B cell (primary cell): ENCODE results near the gene DUSP1. TPM values are rescaled to one million over a fixed set of nuclear protein-coding genes. Genes with fewer than 3 reads are reported as not detected.
A peak's percentile ranks its signal among the peaks of the same experiment; 100 is the strongest.

Experiments used
- ATAC-seq: fragments of 200-7000 bp; cut with Tn5 transposase; one replicate; pipeline ENCODE4 v1.10.0; 2021; ENCODE audit warnings: low read depth, mild to moderate bottlenecking, moderate number of reproducible peaks, moderate library complexity
- CTCF ChIA-PET: fragments of 350-600 bp; sonication (Branson Sonifier 250); formaldehyde crosslinking; loops from one replicate; lab custom pipeline; 2021; ENCODE audit warnings: antibody characterized with exemption, inconsistent platforms; lab: Charles Lee
- POLR2A ChIA-PET: fragments of 350-600 bp; sonication (Branson Sonifier 250); formaldehyde crosslinking; loops from one replicate; lab custom pipeline; 2021; ENCODE audit warnings: antibody characterized with exemption; lab: Charles Lee
- DNase-seq: peaks from one replicate; pipeline ENCODE4 v3.0.0; 2013
- H2AFZ ChIP-seq: 2 replicates; pipeline ENCODE4 v1.6.1; 2012; ENCODE audit warnings: mild to moderate bottlenecking, low read depth, low read length; ENCODE audit not compliant: insufficient read depth, poor library complexity, severe bottlenecking
- H3K27ac ChIP-seq, 2 donors: 1 replicate in 1 of 2; 2 replicates in 1 of 2; pipeline ENCODE4 v1.5.1; 2012 to 2013; ENCODE audit warnings: low read length in 2 of 2, mild to moderate bottlenecking in 2 of 2, moderate library complexity in 1 of 2
- H3K27me3 ChIP-seq, 4 experiments: fragments of 200-600 bp in 1 of 4; sonication (generic) in 1 of 4; replicated peaks in 1 of 4; 1 replicate in 2 of 4; 2 replicates in 2 of 4; pipeline versions ENCODE4 v1.6.1 to v1.7.0; 2013 to 2016; ENCODE audit warnings: low read length in 3 of 4, mild to moderate bottlenecking in 2 of 4, mixed read lengths in 1 of 4, moderate library complexity in 1 of 4; ENCODE audit not compliant: insufficient read depth in 4 of 4, control insufficient read depth in 3 of 4; ENCODE audit errors: control extremely low read depth in 1 of 4
- H3K36me3 ChIP-seq, 2 experiments: replicated peaks in 1 of 2; 1 replicate in 1 of 2; 2 replicates in 1 of 2; pipeline versions ENCODE4 v1.6.1 to v1.7.1; 2013; ENCODE audit warnings: low read length in 1 of 2; ENCODE audit not compliant: insufficient read depth in 2 of 2, control insufficient read depth in 1 of 2; ENCODE audit errors: control extremely low read depth in 1 of 2, extremely low read depth in 1 of 2
- H3K4me1 ChIP-seq, 2 donors: fragments of 200-600 bp in 1 of 2; sonication (generic) in 1 of 2; 1 replicate in 1 of 2; 2 replicates in 1 of 2; pipeline versions ENCODE4 v1.5.1 to v1.6.1; 2013 to 2017; ENCODE audit warnings: low read length in 2 of 2; ENCODE audit not compliant: control insufficient read depth in 2 of 2, insufficient read depth in 2 of 2
- H3K4me2 ChIP-seq: replicated peaks from 2 replicates; pipeline ENCODE3; 2012; ENCODE audit warnings: mild to moderate bottlenecking, low read depth, low read length; ENCODE audit not compliant: poor library complexity, severe bottlenecking
- H3K4me3 ChIP-seq, 5 experiments: fragments of 200-600 bp in 1 of 5; sonication (generic) in 1 of 5; 1 replicate in 3 of 5; 2 replicates in 2 of 5; pipeline versions ENCODE4 v1.5.1 to v1.7.0; 2011 to 2016; ENCODE audit warnings: low read length in 4 of 5, mild to moderate bottlenecking in 4 of 5, low read depth in 2 of 5, control low read depth in 1 of 5, moderate library complexity in 1 of 5; ENCODE audit not compliant: insufficient read depth in 1 of 5; ENCODE audit errors: control extremely low read depth in 1 of 5, extremely low read depth in 1 of 5
- H3K79me2 ChIP-seq: fragments of 200-600 bp; sonication (generic); one replicate; pipeline ENCODE4 v1.6.0; 2016; ENCODE audit warnings: low read length; ENCODE audit not compliant: control insufficient read depth, insufficient read depth
- H3K9ac ChIP-seq: fragments of 200-600 bp; sonication (generic); 2 replicates; pipeline ENCODE4 v1.6.1; 2017; ENCODE audit warnings: mild to moderate bottlenecking, low read length, moderate library complexity
- H3K9me3 ChIP-seq, 3 donors: one replicate each; pipeline versions ENCODE4 v1.6.1 to v1.7.1; 2013; ENCODE audit warnings: low read length in 2 of 3; ENCODE audit not compliant: control insufficient read depth in 2 of 3, insufficient read depth in 1 of 3; ENCODE audit errors: control extremely low read depth in 1 of 3
- H4K20me1 ChIP-seq: 2 replicates; pipeline ENCODE4 v1.6.0; 2012; ENCODE audit warnings: mild to moderate bottlenecking, low read length; ENCODE audit not compliant: insufficient read depth, control insufficient read depth, poor library complexity, severe bottlenecking
- H3K27ac Mint-ChIP-seq: one replicate; pipeline ENCODE4 v1.8.0; 2021; ENCODE audit warnings: mixed read lengths
- H3K27me3 Mint-ChIP-seq: one replicate; pipeline ENCODE4 v1.8.0; 2021; ENCODE audit warnings: mixed read lengths
- H3K4me1 Mint-ChIP-seq: one replicate; pipeline ENCODE4 v1.8.0; 2021; ENCODE audit warnings: mixed read lengths
- H3K4me3 Mint-ChIP-seq: one replicate; pipeline ENCODE4 v1.8.0; 2021; ENCODE audit warnings: mixed read lengths
- H3K9me3 Mint-ChIP-seq: one replicate; pipeline ENCODE4 v1.8.0; 2022; ENCODE audit warnings: mixed read lengths; ENCODE audit not compliant: insufficient read depth
- CTCF ChIP-seq: fragments of 200-600 bp; IDR thresholded peaks from one replicate; pipeline ENCODE4 v1.8.0; 2022; ENCODE audit warnings: antibody characterized with exemption, mild to moderate bottlenecking
- EZH2 ChIP-seq: IDR thresholded peaks from 2 replicates; pipeline ENCODE4 v1.6.1; 2012; ENCODE audit warnings: borderline replicate concordance, low read depth, mild to moderate bottlenecking, moderate library complexity, low read length; ENCODE audit not compliant: insufficient read depth, poor library complexity, severe bottlenecking
- WGBS: methylation state at CpG from one replicate; pipeline ENCODE4 v1.1.5; 2013; ENCODE audit warnings: missing lambda C conversion rate; ENCODE audit not compliant: insufficient coverage; 5-methylcytosine and 5-hydroxymethylcytosine counted together
- intact Hi-C: fragments of 100-400 bp; cut with micrococcal nuclease; formaldehyde crosslinking; loops from one replicate; pipeline ENCODE4 v1.10.0; 2022
- polyA plus RNA-seq: library from polyadenylated mRNA; depleted of rRNA; stranded (reverse); fragments of >200 nt; gene quantifications from 2 replicates; pipeline ENCODE4 v1.2.3, GENCODE V29; 2012
- total RNA-seq, 2 donors: library from RNA; stranded (reverse); fragments of 120-200 nt in 1 of 2; gene quantifications; 1 replicate in 1 of 2; 2 replicates in 1 of 2; pipeline versions ENCODE4 v1.2.3 to v1.2.4, GENCODE V29; 2013 to 2022

The DUSP1 gene
- total and polyA plus RNA-seq, 2 donors (not counting 1 experiment from before 2014, with no cell fraction given), result 71.2 to 4,228 TPM

- 96% methylated on average over 30 of the region's 37 CpGs for WGBS
- no peaks in the 10 kb centered on the region for H3K79me2 ChIP-seq
- no peaks in the 10 kb centered on the region for H4K20me1 ChIP-seq
- H3K27me3 Mint-ChIP-seq, result peaks cover 12% of the 10 kb centered on the region
- H3K4me2 ChIP-seq, result no peak overlapping the region
- no peak overlapping the region for H3K4me3 ChIP-seq
- CTCF ChIA-PET, result no interaction called here
- H2AFZ ChIP-seq, result no peak overlapping the region
- H3K27me3 ChIP-seq, result no peaks in the 10 kb centered on the region
- no peak for DNase-seq
- no peak overlapping the region for H3K4me3 Mint-ChIP-seq
- no peak for TF ChIP-seq EZH2
- no peak for TF ChIP-seq CTCF
- POLR2A ChIA-PET, result no interaction called here
- no peaks in the 10 kb centered on the region for H3K9me3 Mint-ChIP-seq
- peak overlapping the region; percentile 6 for H3K27ac Mint-ChIP-seq
- H3K27ac ChIP-seq, result no peak overlapping the region
- no peaks in the 10 kb centered on the region for H3K9me3 ChIP-seq
- peaks cover 21 to 27% of the 10 kb centered on the region in 2 donors for H3K4me1 ChIP-seq
- no peak overlapping the region for H3K9ac ChIP-seq
- peaks cover 35% of the 10 kb centered on the region for H3K4me1 Mint-ChIP-seq
- H3K36me3 ChIP-seq, result peaks cover 0 to 2% of the 10 kb centered on the region in 2 experiments
- intact Hi-C loops, result loop anchor here (10.0 kb wide), 1 partner anchor 852 kb away; the partner anchor contains the start of gene BOD1
- no peak for ATAC-seq
Observed at GRCh38 chr5:172762214-172763119, 8.5 kb downstream of the DUSP1 start.

- Histone ChIP-seq H3K4me1 (peaks cover 19 to 24% of the 10 kb centered on the region in 2 donors), H3K9ac (no peak overlapping the region), H3K4me2 (no peak overlapping the region), H3K27me3 (no peaks in the 10 kb centered on the region), H3K79me2 (no peaks in the 10 kb centered on the region), H3K27ac (no peak overlapping the region), H2AFZ (no peak overlapping the region), H4K20me1 (no peaks in the 10 kb centered on the region), H3K4me3 (no peak overlapping the region), H3K36me3 (no peaks in the 10 kb centered on the region), H3K9me3 (no peaks in the 10 kb centered on the region)
- Mint-ChIP-seq H3K9me3 (no peaks in the 10 kb centered on the region), H3K4me1 (peaks cover 23% of the 10 kb centered on the region), H3K27me3 (peaks cover 13% of the 10 kb centered on the region), H3K4me3 (no peak overlapping the region), H3K27ac (no peak overlapping the region)
- POLR2A ChIA-PET, result no interaction called here
- WGBS, result 92% methylated on average over 2 of the region's 2 CpGs
- CTCF ChIA-PET, result interaction anchor here (1.0 to 1.4 kb wide), 3 partner anchors 10 to 48 kb away, joined by 3 to 7 read pairs (median 5); no protein-coding TSS in a partner anchor
- ATAC-seq, result no peak
- TF ChIP-seq CTCF (no peak), EZH2 (no peak)
- intact Hi-C loops, result loop anchor here (10.0 kb wide), 1 partner anchor 854 kb away; the partner anchor contains the start of gene BOD1
- no peak for DNase-seq
Observed at GRCh38 chr5:172760959-172761358, 10.0 kb downstream of the DUSP1 start.
